GM08714 (cell line): ENCODE results near the gene SPPL2A.

Experiments
- H3K4me3 ChIP-seq: fragments of 200-500 bp; sonication (Bioruptor generic); 2 replicates; pipeline ENCODE4 v1.5.1; 2014; ENCODE audit warnings: mild to moderate bottlenecking, low read length, inconsistent platforms
- ZNF274 ChIP-seq: IDR thresholded peaks from 2 replicates; pipeline ENCODE4 v1.6.1; 2012; ENCODE audit warnings: mild to moderate bottlenecking, low read depth, low read length

Gene SPPL2A

DNA sequence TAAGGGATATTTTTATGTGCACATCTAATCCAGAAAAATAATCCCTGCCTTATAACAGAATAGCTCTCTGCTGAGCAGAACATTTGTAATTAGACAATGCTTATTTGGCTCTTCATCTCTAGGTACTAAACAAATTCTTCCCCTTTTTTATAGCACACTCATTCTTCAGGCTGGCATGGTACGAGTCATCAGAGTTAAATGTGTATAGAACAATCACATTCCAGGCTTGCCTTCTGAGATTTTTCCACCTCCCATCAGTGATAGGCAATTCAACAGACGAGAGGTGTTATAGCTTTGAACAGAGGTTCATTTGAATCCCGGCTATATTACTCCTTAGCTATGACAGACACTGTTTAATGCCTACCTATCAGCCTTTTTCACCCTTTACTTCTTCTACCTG lies 21.4 kb upstream of the SPPL2A start:
- no peak for TF ChIP-seq ZNF274
- H3K4me3 ChIP-seq = no peak overlapping the region

DNA sequence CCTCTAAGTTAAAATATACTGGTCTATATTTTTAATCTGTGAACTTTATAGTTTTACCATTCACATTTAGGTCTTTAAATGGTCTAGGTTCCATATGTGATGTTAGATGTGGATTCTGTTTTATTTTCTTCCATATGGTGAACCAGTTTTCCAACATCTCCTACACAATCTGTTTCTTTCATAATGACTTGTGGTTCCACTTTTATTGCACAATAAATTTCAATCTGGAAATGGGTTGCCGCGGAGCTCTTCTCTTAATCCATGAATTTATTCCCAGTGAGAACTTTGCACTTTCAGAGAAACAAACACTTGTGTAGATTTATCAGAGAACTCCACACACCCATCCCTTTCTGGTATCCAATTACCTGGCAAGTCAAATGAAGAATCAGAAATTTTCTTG lies 20.9 kb upstream of the SPPL2A start:
- no peak for TF ChIP-seq ZNF274
- no peak overlapping the region for H3K4me3 ChIP-seq

DNA sequence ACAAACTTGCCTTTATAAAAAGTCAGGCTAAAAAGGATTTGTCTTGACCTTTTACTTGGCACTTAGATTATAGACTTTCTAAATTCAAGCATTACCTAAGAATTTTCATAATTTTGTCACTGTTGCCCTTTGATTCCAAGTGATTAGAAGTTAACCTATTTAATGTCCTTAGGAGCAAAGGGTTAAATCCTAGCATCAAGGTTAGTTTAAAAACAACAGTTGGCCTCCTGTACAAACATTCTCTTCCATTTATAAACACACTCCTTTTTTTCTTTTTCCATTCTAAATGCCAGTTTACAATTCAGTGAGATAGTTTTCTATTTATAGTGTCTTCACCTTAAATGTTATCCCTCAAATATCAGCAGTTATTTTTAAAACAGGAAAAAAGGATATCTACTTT lies 18.4 kb upstream of the SPPL2A start:
- no peak overlapping the region for H3K4me3 ChIP-seq
- no peak for TF ChIP-seq ZNF274

DNA sequence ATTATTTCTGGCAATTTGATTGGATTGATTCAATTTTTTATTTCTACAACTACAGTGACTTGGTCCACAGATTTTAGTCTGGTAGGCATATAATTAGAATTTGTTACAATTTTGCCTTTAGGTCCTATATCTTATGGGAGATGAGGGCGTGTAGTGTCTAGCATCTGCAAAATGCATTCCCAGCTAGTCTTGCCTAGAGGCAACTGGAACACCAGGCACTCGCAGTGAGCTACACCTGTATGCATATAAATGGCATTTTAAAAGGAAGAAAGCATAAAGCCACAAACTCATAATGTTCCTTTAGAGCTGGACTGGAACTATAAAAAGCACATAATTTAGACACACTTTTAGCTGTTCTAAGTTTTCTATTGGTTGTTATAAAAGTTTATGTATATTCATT lies 17.9 kb upstream of the SPPL2A start:
- no peak overlapping the region for H3K4me3 ChIP-seq
- TF ChIP-seq ZNF274 = no peak

DNA sequence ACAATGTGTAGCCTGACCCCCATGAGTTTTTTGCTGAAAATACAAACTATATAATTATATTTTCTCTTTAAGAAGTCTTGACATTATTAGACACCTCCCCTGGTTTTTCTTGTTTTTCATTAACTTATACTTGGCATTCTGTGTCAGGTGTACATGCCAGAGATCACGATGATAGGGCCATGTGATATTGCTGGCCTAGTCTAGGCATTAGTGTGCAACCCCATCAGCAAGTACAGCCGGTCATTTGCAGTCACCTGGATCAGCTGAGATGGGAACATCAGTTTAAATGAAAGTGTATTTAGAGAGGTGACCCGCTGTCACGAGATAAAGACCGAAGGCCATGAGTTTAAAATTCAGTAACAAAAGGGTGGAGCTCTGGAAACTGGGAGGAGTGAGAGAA lies 12.6 kb upstream of the SPPL2A start:
- no peak overlapping the region for H3K4me3 ChIP-seq
- no peak for TF ChIP-seq ZNF274

DNA sequence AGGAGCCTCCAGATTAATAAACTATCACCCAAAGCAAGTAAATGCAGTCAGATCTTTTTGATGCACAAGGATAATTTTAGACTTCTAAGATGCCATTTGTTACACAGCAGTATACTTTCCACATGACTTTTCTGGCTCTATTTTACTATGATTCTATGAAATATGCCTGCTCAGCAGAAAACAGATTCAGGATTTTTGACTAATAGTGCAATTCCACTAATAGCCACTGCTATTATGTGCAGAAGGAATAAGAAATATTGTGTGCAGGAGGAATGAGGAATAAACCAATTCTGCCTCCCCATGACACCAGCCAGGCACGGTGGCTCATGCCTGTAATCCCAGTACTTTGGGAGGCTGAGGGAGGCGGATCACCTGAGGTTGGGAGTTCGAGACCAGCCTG lies 11.5 kb upstream of the SPPL2A start:
- no peak for TF ChIP-seq ZNF274

DNA sequence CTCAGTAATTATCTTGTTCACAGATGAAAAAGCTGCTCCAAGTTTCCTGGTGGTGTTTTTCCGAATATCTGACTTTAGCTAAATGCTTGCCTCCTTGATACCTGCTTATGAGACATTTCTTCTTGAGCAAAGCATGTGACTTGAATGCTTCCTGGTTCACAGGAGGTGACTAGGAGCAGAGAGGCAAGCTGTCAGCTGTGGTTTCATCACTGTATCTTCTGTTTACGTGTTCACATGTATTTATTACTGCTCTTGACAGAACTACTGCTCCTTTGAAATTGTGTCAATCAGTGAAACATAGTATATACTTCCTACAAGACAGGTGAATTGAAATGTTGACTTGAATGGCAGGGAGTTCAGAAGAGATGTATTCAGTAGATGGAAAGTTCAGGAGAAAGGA lies 8.9 kb upstream of the SPPL2A start:
- no peak overlapping the region for H3K4me3 ChIP-seq
- TF ChIP-seq ZNF274 = no peak

More for the DNA sequence above, 11.5 kb upstream of the SPPL2A start:
- no peak overlapping the region for H3K4me3 ChIP-seq

DNA sequence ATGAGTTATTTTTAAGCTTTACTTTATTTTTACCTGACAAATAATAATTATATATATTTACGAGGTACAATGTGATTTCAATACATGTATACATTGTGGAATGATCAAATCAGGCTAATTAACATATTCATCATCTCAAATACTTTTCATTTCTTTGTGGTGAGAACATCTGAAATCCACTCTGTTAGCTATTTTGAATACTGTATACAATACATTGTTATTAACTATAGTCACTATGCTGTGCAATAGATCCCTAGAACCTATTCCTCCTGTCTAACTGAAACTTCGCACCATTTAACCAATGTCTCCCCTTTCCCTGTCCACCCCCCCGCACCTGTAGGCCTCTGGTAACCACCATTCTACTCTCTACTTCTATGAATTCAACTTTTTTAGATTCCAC lies 7.9 kb upstream of the SPPL2A start:
- TF ChIP-seq ZNF274 = no peak
- no peak overlapping the region for H3K4me3 ChIP-seq

DNA sequence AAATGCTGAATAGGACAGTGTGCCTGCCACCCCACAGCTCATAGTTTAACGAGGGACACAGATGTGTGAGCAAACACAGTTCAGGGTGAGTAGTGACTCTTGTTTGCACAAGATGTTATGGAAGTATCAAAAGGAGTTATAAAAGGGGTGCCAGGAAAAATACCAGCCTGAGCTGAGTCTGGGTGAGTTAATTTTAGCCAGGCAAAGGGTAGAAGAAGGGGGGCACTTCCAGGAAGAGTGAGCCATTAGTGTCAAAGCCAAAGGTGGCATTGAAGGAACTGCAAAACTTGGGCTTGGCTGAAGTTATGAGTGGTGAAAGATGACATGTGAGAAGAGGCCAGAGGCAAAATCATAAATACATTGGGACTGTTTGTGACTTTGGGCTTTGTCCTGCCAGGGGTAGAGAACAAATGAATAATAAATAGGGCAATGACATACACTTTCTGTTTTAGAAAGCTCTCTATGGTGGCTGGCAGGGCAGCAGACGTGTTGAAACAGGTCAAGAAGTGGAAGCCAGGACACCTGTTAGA lies 1.9 kb upstream of the SPPL2A start:
- TF ChIP-seq ZNF274 = no peak
- no peak overlapping the region for H3K4me3 ChIP-seq

DNA sequence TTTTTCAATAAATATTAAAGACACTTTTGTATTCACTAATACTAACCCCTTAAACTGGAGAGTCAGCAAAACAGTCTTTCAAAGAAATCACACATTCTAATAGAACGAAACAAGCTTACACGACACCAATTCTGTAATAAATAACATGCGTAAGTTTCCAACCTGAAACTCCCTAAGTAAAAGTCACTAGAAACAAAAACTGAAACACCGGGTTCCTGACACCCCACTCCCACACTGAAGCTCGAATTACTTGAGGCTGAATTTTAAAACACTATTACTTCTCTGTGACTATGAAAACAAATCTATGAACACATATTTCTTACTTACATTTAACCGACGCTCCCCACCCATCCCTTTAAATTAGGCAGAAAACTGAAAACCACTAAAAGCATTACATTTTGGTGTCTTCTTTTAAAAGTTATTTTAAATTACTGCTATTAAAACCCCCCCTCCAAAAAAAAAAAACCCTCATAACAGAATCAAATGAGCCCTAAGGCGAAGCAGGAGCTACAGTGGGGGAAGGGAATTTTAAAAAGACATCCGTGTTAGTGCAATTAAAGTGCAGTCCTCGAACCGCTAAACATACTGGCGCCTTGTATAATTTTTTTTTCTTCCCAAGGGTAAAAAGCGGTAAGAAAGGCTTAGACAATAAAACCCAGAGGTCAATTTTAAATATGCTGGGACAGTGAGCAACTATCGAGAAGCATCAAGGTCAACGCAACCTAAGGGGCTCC lies 878 bp downstream of the SPPL2A start:
- peak overlapping the region; percentile 96 for H3K4me3 ChIP-seq
- no peak for TF ChIP-seq ZNF274

DNA sequence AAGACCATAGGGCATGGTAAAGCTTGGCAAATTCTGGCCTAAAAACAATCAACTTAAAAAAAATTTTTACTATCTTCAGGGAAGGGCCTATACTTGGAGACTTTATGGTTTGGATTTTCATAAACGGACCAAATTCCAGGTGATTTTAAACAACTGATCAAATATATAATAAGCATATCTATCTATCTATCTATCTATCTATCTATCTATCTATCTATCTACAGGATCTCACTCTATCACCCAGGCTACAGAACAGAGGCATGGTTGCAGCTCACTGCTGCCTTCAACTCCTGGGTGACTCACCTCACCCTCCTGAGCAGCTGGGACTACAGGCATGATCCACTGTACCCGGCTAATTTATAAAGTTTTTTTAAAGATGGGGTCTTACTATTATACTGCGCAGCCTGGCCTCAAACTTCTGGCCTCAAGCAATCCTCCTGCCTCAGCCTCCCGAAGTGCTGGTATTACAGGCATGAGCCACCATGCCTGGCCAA lies 6.7 kb downstream of the SPPL2A start:
- no peak overlapping the region for H3K4me3 ChIP-seq

DNA sequence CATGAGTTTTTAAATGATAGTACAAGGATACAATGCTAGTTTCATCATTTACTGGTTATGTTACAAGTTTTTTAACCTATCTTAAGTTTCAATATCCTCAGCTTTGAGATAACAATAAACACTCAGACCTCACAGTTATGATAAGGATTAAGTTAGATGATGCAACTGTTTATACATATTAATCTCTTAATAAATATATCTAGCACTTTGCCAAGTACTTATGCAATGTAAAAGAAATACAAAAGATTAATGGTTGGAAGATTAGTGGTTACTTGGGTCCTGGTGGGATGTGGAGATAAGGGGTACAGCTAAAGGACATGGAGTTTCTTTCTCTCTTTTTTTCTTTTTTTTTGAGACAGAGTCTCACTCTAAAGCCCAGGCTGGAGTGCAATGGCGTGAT lies 12.0 kb downstream of the SPPL2A start:
- TF ChIP-seq ZNF274 = no peak
- no peak overlapping the region for H3K4me3 ChIP-seq

More for the DNA sequence above, 6.7 kb downstream of the SPPL2A start:
- no peak for TF ChIP-seq ZNF274

DNA sequence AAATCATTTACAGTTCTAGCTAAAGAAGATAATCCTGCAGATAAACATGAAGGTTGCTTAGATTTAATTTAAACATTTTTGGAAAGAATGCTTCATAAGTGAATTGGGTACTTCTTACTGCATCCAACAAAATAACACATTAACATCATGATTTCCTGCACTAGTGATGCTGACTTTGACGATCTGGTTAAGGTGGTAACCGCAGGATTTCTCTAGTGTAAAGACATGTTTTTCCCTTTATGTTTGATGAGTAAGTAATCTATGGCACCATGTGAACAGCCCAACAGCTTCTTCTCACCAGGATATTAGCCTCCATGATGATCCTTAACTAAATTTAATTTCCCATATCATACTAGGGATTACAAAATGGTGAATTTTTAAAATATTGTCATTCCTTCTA lies 14.1 kb downstream of the SPPL2A start:
- TF ChIP-seq ZNF274 = no peak
- H3K4me3 ChIP-seq = no peak overlapping the region

DNA sequence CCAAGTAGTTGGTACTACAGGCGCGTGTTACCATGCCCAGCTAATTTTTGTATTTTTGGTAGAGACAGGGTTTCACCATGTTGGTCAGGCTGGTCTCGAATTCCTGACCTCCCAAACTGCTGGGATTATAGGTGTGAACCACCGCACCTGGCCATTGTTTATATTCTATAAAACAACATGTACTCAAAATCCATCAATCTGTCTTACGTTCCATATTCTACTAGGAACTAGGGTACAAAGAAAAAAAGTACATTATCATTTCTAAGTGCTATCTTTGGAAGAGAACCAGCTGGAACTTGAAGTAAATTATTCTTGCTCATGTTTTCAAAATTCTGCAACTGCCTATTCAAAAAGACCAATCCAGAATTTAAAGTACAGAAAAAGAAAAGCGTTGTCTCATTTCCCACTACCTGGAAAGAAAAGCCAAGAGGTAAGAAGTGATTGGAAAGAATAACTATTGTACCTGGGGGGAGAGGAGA lies 15.2 kb downstream of the SPPL2A start:
- no peak overlapping the region for H3K4me3 ChIP-seq
- no peak for TF ChIP-seq ZNF274

DNA sequence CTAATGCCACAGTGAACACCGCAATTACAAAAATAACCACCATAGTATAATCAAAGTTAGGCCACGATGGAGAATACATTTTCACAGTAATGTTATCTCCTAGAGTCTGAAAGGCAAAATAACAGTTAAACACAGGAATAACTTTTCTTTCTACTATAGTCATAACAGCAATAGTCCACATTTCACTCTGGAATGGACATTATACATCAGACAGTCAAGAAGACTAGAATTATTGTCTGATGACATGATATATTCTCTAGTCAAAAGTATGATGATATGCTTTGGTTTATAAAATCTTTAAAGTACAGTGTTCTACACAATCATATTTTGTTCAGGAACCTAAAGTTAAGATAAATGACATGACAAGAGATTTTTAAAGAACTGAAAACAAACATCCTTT lies 18.0 kb downstream of the SPPL2A start:
- TF ChIP-seq ZNF274 = no peak
- H3K4me3 ChIP-seq = no peak overlapping the region
